Heart right ventricle (tissue), 16 donors: ENCODE results near the gene CYSRT1. TPM values are rescaled to one million over a fixed set of nuclear protein-coding genes. Genes with fewer than 3 reads are reported as not detected.

ENCODE experiments used
- ATAC-seq, 8 donors: fragments of 200-7000 bp; cut with Tn5 transposase; one replicate each; pipeline ENCODE4 v1.9.1; 2020; ENCODE audit warnings: mild to moderate bottlenecking in 8 of 8, moderate library complexity in 8 of 8, moderate number of reproducible peaks in 1 of 8
- DNase-seq, 2 donors: peaks; one replicate each; pipeline ENCODE4 v3.0.0-alpha.2; 2020
- H3K27ac ChIP-seq, 10 donors: fragments of 200-600 bp; sonication (generic) in 2 of 10; one replicate each; pipeline versions ENCODE4 v1.5.0 to v1.8.0; 2020 to 2022; ENCODE audit warnings: mild to moderate bottlenecking in 3 of 10
- H3K27me3 ChIP-seq, 7 donors: fragments of 200-600 bp; one replicate each; pipeline ENCODE4 v1.8.0; 2021 to 2022; ENCODE audit warnings: mild to moderate bottlenecking in 2 of 7
- H3K36me3 ChIP-seq, 9 donors: fragments of 200-600 bp; sonication (generic) in 1 of 9; one replicate each; pipeline versions ENCODE4 v1.5.0 to v1.8.0; 2020 to 2022; ENCODE audit warnings: mild to moderate bottlenecking in 2 of 9
- H3K4me1 ChIP-seq, 9 donors: fragments of 200-600 bp; sonication (generic) in 1 of 9; one replicate each; pipeline versions ENCODE4 v1.5.0 to v1.8.0; 2020 to 2022; ENCODE audit warnings: mild to moderate bottlenecking in 4 of 9
- H3K4me3 ChIP-seq, 10 donors: fragments of 200-600 bp; sonication (generic) in 2 of 10; one replicate each; pipeline versions ENCODE4 v1.5.0 to v1.8.0; 2020 to 2022; ENCODE audit warnings: mild to moderate bottlenecking in 7 of 10, moderate library complexity in 2 of 10
- H3K9me3 ChIP-seq, 11 donors: fragments of 200-600 bp in 10 of 11; sonication (generic) in 2 of 11; one replicate each; pipeline versions ENCODE4 v1.5.0 to v1.8.0; 2013 to 2022; ENCODE audit warnings: mild to moderate bottlenecking in 2 of 11, control low read depth in 1 of 11, moderate library complexity in 1 of 11
- CTCF ChIP-seq, 9 donors: fragments of 200-600 bp; sonication (generic) in 2 of 9; IDR thresholded peaks; one replicate each; pipeline versions ENCODE4 v1.5.0 to v1.8.0; 2021 to 2022; ENCODE audit warnings: antibody characterized with exemption in 9 of 9, mild to moderate bottlenecking in 5 of 9, moderate library complexity in 1 of 9
- whole genome bisulfite sequencing, 2 donors: extraction: QIAGEN DNeasy Blood & Tissue Kit; methylation state at CpG; one replicate each; pipeline ENCODE4 v1.1.7; 2013; ENCODE audit warnings: inconsistent platforms in 1 of 2; 5-methylcytosine and 5-hydroxymethylcytosine counted together
- intact Hi-C, 10 donors: fragments of 100-400 bp; cut with DNase I; formaldehyde crosslinking; loops; one replicate each; pipeline versions ENCODE4 v1.11.1 to v1.14.2; 2022
- polyA plus RNA-seq, 2 donors: library from polyadenylated mRNA; stranded (reverse); fragments of 200-250 nt; gene quantifications; one replicate each; pipeline ENCODE4 v1.2.3, GENCODE V29; 2013
- total RNA-seq, 10 donors: library from RNA; stranded (reverse); fragmentation: NEBNext Ultra II Directional in 3 of 10; extraction: Animal tissue kit (Norgen Biotek cat#: 25700) in 3 of 10; gene quantifications; one replicate each; pipeline versions ENCODE4 v1.2.1 to v1.2.4, GENCODE V29; 2021 to 2023
- donor health status: Arrhythmogenic right ventricular cardiomyopathy.
- donor health status: ischemic (EF 13 %, LVEDD 7.1; RV severe dilation, severe dysfunction).
- donor health status: healthy with polysubstance abuse.
- donor health status: DM: no; HTN: yes; CAD: no.
- donor health status: DM: no; HTN: no; CAD: no.
- donor health status: ischemic (EF 25% LVEDD 6.9; RV normal size, moderate dysfunction).
- donor health status: ischemic (EF 25% LVEDD 5.7; RV mildly dilated, moderate dysfunction).
- donor health status: healthy.
- donor health status: DM: yes; HTN: yes; CAD: no.
- donor health status: Ischemic cardiomyopathy.
- donor health status: ischemic (EF 35%, LVEDD 5.7; RV mildly dilated, moderate dysfunction).
- donor health status: nonischemic (EF 11% LVEDD 7.7; RV severe dilation, severe dysfunction).
- donor health status: DM: yes; HTN: yes; CAD: no.
- donor health status: PGD.
- donor health status: ischemic (EF 29% LVEDD 5.4; RV normal size, mild dysfunction).
- donor health status: nonischemic (EF 23%, LVEDD 6.1; RV moderate dilation, normal function).

CYSRT1 gene
- total and polyA plus RNA-seq, 12 donors = 0.19 to 0.71 (median 0.37) TPM; not detected in 4

GRCh38 chr9:137190315-137190856 is 34.6 kb upstream of the CYSRT1 start:
- peak overlapping the region in 6 of 10 donors; percentile 15 to 100 (median 98) for H3K27ac ChIP-seq
- WGBS, 2 donors = 64 to 73% methylated on average over 9 of the region's 9 CpGs
- intact Hi-C loops = loop anchor here in 1 of 10 donors (5.0 kb wide), 1 partner anchor 37 kb away; the partner anchor contains the start of genes CYSRT1 and RNF224

DNA sequence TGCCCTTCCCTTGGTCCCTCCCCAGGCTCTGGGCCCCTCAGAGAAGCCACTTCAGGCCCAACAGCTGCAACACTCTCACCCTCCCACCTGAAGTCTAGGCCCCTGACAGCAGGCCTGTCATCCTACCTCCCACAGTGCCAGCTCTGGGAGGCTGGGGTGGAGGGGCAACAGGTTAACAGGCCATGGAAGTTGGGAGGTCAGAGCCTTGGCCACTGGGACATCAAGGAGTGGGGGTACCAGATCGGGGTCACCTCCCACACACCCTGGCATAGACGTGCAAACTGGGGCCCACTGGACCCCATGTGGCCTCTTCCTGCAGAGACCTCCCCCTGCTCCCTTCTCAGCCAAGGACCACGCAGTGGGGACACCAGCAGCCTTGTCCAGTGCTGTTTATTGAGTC is 33.7 kb upstream of the CYSRT1 start:
- no peak for TF ChIP-seq CTCF (IDR thresholded peaks at IDR 0.05)
- no peak for ATAC-seq
- no peaks in the 10 kb centered on the region for H3K27me3 ChIP-seq
- H3K9me3 ChIP-seq = no peaks in the 10 kb centered on the region
- H3K27ac ChIP-seq = peak overlapping the region in 3 of 10 donors; percentile 0 to 74 (median 15)
- no peak overlapping the region for H3K4me3 ChIP-seq
- intact Hi-C loops = loop anchor here in 1 of 10 donors (5.0 kb wide), 1 partner anchor 36 kb away; the partner anchor contains the start of genes CYSRT1 and RNF224
- H3K36me3 ChIP-seq = peaks cover 0 to 40% (median 16%) of the 10 kb centered on the region in 9 donors
- peaks cover 35 to 79% (median 56%) of the 10 kb centered on the region in 9 donors for H3K4me1 ChIP-seq
- no peak for DNase-seq
- WGBS, 2 donors = 66 to 83% methylated on average over 3 of the region's 3 CpGs

More at GRCh38 chr9:137190315-137190856, 34.6 kb upstream of the CYSRT1 start:
- Histone ChIP-seq H3K4me1 (peaks cover 33 to 79% (median 53%) of the 10 kb centered on the region in 9 donors), H3K4me3 (peak overlapping the region in 5 of 10 donors; percentile 75 to 98 (median 91)), H3K36me3 (peaks cover 0 to 49% (median 21%) of the 10 kb centered on the region in 9 donors), H3K27me3 (no peaks in the 10 kb centered on the region), H3K9me3 (no peaks in the 10 kb centered on the region)
- DNase-seq (no peak), ATAC-seq (no peak)
- no peak for TF ChIP-seq CTCF (IDR thresholded peaks at IDR 0.05)

GRCh38 chr9:137191691-137192447 is 33.1 kb upstream of the CYSRT1 start:
- Histone ChIP-seq H3K4me3 (no peak overlapping the region), H3K27ac (peak overlapping the region in 2 of 10 donors; percentile 21 to 74), H3K4me1 (peaks cover 29 to 79% (median 54%) of the 10 kb centered on the region in 9 donors), H3K36me3 (peaks cover 0 to 36% (median 16%) of the 10 kb centered on the region in 9 donors), H3K27me3 (no peaks in the 10 kb centered on the region), H3K9me3 (no peaks in the 10 kb centered on the region)
- intact Hi-C loops = loop anchor here in 1 of 10 donors (5.0 kb wide), 1 partner anchor 35 kb away; the partner anchor contains the start of genes CYSRT1 and RNF224
- 82% methylated on average over 22 of the region's 22 CpGs for WGBS, 2 donors
- no peak for TF ChIP-seq CTCF (IDR thresholded peaks at IDR 0.05)
- ATAC-seq (no peak), DNase-seq (no peak)

DNA sequence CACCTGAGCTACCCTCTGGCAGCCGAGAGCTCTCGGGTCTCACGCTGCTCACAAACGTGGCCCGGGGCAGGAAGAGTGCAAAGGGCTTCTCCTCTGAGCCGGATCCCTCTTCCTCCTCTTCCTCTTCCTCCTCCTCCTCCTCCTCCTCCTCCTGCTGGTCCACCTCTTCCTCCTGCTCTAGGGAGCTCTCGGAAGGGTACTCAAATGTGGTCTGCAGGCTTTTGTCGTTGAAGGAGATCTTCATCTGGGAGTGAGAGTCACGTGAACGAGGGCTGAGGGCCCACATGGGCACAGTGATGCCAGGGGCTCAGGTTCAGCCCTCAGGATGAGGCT is 32.6 kb upstream of the CYSRT1 start:
- H3K9me3 ChIP-seq = no peaks in the 10 kb centered on the region
- no peak for TF ChIP-seq CTCF (IDR thresholded peaks at IDR 0.05)
- DNase-seq (no peak), ATAC-seq (no peak)
- H3K27ac ChIP-seq = peak overlapping the region in 2 of 10 donors; percentile 21 to 74
- peaks cover 24 to 79% (median 50%) of the 10 kb centered on the region in 9 donors for H3K4me1 ChIP-seq
- intact Hi-C loops = loop anchor here in 1 of 10 donors (5.0 kb wide), 1 partner anchor 35 kb away; the partner anchor contains the start of genes CYSRT1 and RNF224
- no peaks in the 10 kb centered on the region for H3K27me3 ChIP-seq
- WGBS, 2 donors = 74 to 82% methylated on average over 10 of the region's 10 CpGs
- peaks cover 0 to 30% (median 16%) of the 10 kb centered on the region in 9 donors for H3K36me3 ChIP-seq
- no peak overlapping the region for H3K4me3 ChIP-seq
